B cell (primary cell): Measurements from ENCODE around the gene CTIF. TPM values are rescaled to one million over a fixed set of nuclear protein-coding genes. Genes with fewer than 3 reads are reported as not detected.

Source experiments
- ATAC-seq: fragments of 200-7000 bp; cut with Tn5 transposase; one replicate; pipeline ENCODE4 v1.10.0; 2021; ENCODE audit warnings: low read depth, mild to moderate bottlenecking, moderate number of reproducible peaks, moderate library complexity
- CTCF ChIA-PET: fragments of 350-600 bp; sonication (Branson Sonifier 250); formaldehyde crosslinking; loops from one replicate; lab custom pipeline; 2021; ENCODE audit warnings: antibody characterized with exemption, inconsistent platforms; lab: Charles Lee
- POLR2A ChIA-PET: fragments of 350-600 bp; sonication (Branson Sonifier 250); formaldehyde crosslinking; loops from one replicate; lab custom pipeline; 2021; ENCODE audit warnings: antibody characterized with exemption; lab: Charles Lee
- DNase-seq: peaks from one replicate; pipeline ENCODE4 v3.0.0; 2013
- H2AFZ ChIP-seq: 2 replicates; pipeline ENCODE4 v1.6.1; 2012; ENCODE audit warnings: mild to moderate bottlenecking, low read depth, low read length; ENCODE audit not compliant: insufficient read depth, poor library complexity, severe bottlenecking
- H3K27ac ChIP-seq, 2 donors: 1 replicate in 1 of 2; 2 replicates in 1 of 2; pipeline ENCODE4 v1.5.1; 2012 to 2013; ENCODE audit warnings: low read length in 2 of 2, mild to moderate bottlenecking in 2 of 2, moderate library complexity in 1 of 2
- H3K27me3 ChIP-seq, 4 experiments: fragments of 200-600 bp in 1 of 4; sonication (generic) in 1 of 4; replicated peaks in 1 of 4; 1 replicate in 2 of 4; 2 replicates in 2 of 4; pipeline versions ENCODE4 v1.6.1 to v1.7.0; 2013 to 2016; ENCODE audit warnings: low read length in 3 of 4, mild to moderate bottlenecking in 2 of 4, mixed read lengths in 1 of 4, moderate library complexity in 1 of 4; ENCODE audit not compliant: insufficient read depth in 4 of 4, control insufficient read depth in 3 of 4; ENCODE audit errors: control extremely low read depth in 1 of 4
- H3K36me3 ChIP-seq, 2 experiments: replicated peaks in 1 of 2; 1 replicate in 1 of 2; 2 replicates in 1 of 2; pipeline versions ENCODE4 v1.6.1 to v1.7.1; 2013; ENCODE audit warnings: low read length in 1 of 2; ENCODE audit not compliant: insufficient read depth in 2 of 2, control insufficient read depth in 1 of 2; ENCODE audit errors: control extremely low read depth in 1 of 2, extremely low read depth in 1 of 2
- H3K4me1 ChIP-seq, 2 donors: fragments of 200-600 bp in 1 of 2; sonication (generic) in 1 of 2; 1 replicate in 1 of 2; 2 replicates in 1 of 2; pipeline versions ENCODE4 v1.5.1 to v1.6.1; 2013 to 2017; ENCODE audit warnings: low read length in 2 of 2; ENCODE audit not compliant: control insufficient read depth in 2 of 2, insufficient read depth in 2 of 2
- H3K4me2 ChIP-seq: replicated peaks from 2 replicates; pipeline ENCODE3; 2012; ENCODE audit warnings: mild to moderate bottlenecking, low read depth, low read length; ENCODE audit not compliant: poor library complexity, severe bottlenecking
- H3K4me3 ChIP-seq, 5 experiments: fragments of 200-600 bp in 1 of 5; sonication (generic) in 1 of 5; 1 replicate in 3 of 5; 2 replicates in 2 of 5; pipeline versions ENCODE4 v1.5.1 to v1.7.0; 2011 to 2016; ENCODE audit warnings: low read length in 4 of 5, mild to moderate bottlenecking in 4 of 5, low read depth in 2 of 5, control low read depth in 1 of 5, moderate library complexity in 1 of 5; ENCODE audit not compliant: insufficient read depth in 1 of 5; ENCODE audit errors: control extremely low read depth in 1 of 5, extremely low read depth in 1 of 5
- H3K79me2 ChIP-seq: fragments of 200-600 bp; sonication (generic); one replicate; pipeline ENCODE4 v1.6.0; 2016; ENCODE audit warnings: low read length; ENCODE audit not compliant: control insufficient read depth, insufficient read depth
- H3K9ac ChIP-seq: fragments of 200-600 bp; sonication (generic); 2 replicates; pipeline ENCODE4 v1.6.1; 2017; ENCODE audit warnings: mild to moderate bottlenecking, low read length, moderate library complexity
- H3K9me3 ChIP-seq, 3 donors: one replicate each; pipeline versions ENCODE4 v1.6.1 to v1.7.1; 2013; ENCODE audit warnings: low read length in 2 of 3; ENCODE audit not compliant: control insufficient read depth in 2 of 3, insufficient read depth in 1 of 3; ENCODE audit errors: control extremely low read depth in 1 of 3
- H4K20me1 ChIP-seq: 2 replicates; pipeline ENCODE4 v1.6.0; 2012; ENCODE audit warnings: mild to moderate bottlenecking, low read length; ENCODE audit not compliant: insufficient read depth, control insufficient read depth, poor library complexity, severe bottlenecking
- H3K27ac Mint-ChIP-seq: one replicate; pipeline ENCODE4 v1.8.0; 2021; ENCODE audit warnings: mixed read lengths
- H3K27me3 Mint-ChIP-seq: one replicate; pipeline ENCODE4 v1.8.0; 2021; ENCODE audit warnings: mixed read lengths
- H3K4me1 Mint-ChIP-seq: one replicate; pipeline ENCODE4 v1.8.0; 2021; ENCODE audit warnings: mixed read lengths
- H3K4me3 Mint-ChIP-seq: one replicate; pipeline ENCODE4 v1.8.0; 2021; ENCODE audit warnings: mixed read lengths
- H3K9me3 Mint-ChIP-seq: one replicate; pipeline ENCODE4 v1.8.0; 2022; ENCODE audit warnings: mixed read lengths; ENCODE audit not compliant: insufficient read depth
- EZH2 ChIP-seq: IDR thresholded peaks from 2 replicates; pipeline ENCODE4 v1.6.1; 2012; ENCODE audit warnings: borderline replicate concordance, low read depth, mild to moderate bottlenecking, moderate library complexity, low read length; ENCODE audit not compliant: insufficient read depth, poor library complexity, severe bottlenecking
- WGBS: methylation state at CpG from one replicate; pipeline ENCODE4 v1.1.5; 2013; ENCODE audit warnings: missing lambda C conversion rate; ENCODE audit not compliant: insufficient coverage; 5-methylcytosine and 5-hydroxymethylcytosine counted together
- intact Hi-C: fragments of 100-400 bp; cut with micrococcal nuclease; formaldehyde crosslinking; loops from one replicate; pipeline ENCODE4 v1.10.0; 2022
- polyA plus RNA-seq: library from polyadenylated mRNA; depleted of rRNA; stranded (reverse); fragments of >200 nt; gene quantifications from 2 replicates; pipeline ENCODE4 v1.2.3, GENCODE V29; 2012
- total RNA-seq, 2 donors: library from RNA; stranded (reverse); fragments of 120-200 nt in 1 of 2; gene quantifications; 1 replicate in 1 of 2; 2 replicates in 1 of 2; pipeline versions ENCODE4 v1.2.3 to v1.2.4, GENCODE V29; 2013 to 2022
- TF ChIP-seq, protein P1 (sequence below): fragments of 200-600 bp; IDR thresholded peaks from one replicate; pipeline ENCODE4 v1.8.0; 2022; ENCODE audit warnings: antibody characterized with exemption, mild to moderate bottlenecking

The CTIF gene
- total and polyA plus RNA-seq, 2 donors (not counting 1 experiment from before 2014, with no cell fraction given) = 3.6 to 16.2 TPM

DNA sequence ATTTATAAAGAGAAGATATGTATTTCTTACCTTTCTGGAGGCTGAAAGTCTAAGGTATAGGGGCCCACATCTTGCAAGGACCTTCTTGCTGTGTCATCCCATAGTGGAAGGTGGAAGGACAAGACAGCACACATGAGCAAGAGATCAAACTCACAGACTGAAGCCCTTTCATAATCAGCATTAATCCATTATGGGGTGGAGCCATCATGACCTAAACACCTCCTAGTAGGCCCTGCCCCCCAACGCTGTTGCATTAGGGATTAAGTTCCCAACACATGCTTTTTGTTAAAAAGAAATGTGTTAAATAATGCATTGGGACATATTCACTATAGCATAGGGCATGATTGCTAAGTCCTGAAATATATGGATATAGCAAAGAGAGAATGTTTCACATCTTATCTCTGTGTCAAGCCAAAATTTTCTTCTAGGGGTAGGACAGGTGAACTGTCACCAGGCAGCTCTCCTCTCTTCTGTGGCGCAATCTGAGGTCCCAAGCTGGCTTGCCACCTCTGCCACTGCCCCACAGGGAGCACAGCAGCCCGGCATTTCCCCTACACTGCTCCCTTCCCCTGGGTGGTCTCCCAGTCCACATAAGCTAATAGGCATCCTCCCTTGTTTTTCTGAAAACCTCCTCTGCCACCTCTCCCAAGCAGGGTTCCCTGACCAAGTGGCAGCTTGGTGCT lies 8.3 kb upstream of the CTIF start:
- WGBS = 82% methylated on average over 2 of the region's 3 CpGs
- intact Hi-C loops = no loop called here
- no peak overlapping the region for H3K9ac ChIP-seq
- TF ChIP-seq EZH2 = no peak
- TF ChIP-seq, protein P1, sequence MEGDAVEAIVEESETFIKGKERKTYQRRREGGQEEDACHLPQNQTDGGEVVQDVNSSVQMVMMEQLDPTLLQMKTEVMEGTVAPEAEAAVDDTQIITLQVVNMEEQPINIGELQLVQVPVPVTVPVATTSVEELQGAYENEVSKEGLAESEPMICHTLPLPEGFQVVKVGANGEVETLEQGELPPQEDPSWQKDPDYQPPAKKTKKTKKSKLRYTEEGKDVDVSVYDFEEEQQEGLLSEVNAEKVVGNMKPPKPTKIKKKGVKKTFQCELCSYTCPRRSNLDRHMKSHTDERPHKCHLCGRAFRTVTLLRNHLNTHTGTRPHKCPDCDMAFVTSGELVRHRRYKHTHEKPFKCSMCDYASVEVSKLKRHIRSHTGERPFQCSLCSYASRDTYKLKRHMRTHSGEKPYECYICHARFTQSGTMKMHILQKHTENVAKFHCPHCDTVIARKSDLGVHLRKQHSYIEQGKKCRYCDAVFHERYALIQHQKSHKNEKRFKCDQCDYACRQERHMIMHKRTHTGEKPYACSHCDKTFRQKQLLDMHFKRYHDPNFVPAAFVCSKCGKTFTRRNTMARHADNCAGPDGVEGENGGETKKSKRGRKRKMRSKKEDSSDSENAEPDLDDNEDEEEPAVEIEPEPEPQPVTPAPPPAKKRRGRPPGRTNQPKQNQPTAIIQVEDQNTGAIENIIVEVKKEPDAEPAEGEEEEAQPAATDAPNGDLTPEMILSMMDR = no peak
- Mint-ChIP-seq H3K9me3 (no peaks in the 10 kb centered on the region), H3K4me1 (no peaks in the 10 kb centered on the region), H3K27ac (no peak overlapping the region), H3K27me3 (peaks cover 26% of the 10 kb centered on the region), H3K4me3 (no peak overlapping the region)
- H3K9me3 ChIP-seq = no peaks in the 10 kb centered on the region
- no peak overlapping the region for H3K27ac ChIP-seq
- H3K36me3 ChIP-seq = no peaks in the 10 kb centered on the region
- no peak overlapping the region for H3K4me3 ChIP-seq
- ATAC-seq = no peak
- DNase-seq = no peak
- H3K4me2 ChIP-seq = no peak overlapping the region
- ChIA-PET CTCF (no interaction called here), POLR2A (no interaction called here)
- peaks cover 0 to 6% (median 4%) of the 10 kb centered on the region in 4 experiments for H3K27me3 ChIP-seq
- H4K20me1 ChIP-seq = no peaks in the 10 kb centered on the region
- no peak overlapping the region for H2AFZ ChIP-seq
- no peaks in the 10 kb centered on the region for H3K4me1 ChIP-seq
- no peaks in the 10 kb centered on the region for H3K79me2 ChIP-seq

DNA sequence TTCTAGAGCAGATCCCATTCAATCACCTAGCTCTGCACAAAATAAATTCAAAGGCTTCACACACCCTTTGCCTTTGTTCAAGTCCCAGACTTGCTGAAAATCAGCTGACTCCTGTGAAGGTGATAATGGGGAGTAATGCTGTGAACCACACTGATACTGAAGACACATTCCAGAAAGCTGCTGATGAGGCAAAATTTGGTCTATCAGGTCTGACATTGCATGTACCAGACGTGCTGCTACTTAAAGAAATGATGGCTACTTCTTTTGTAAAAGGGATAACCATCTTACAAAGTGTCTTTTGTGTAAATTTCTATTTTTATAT lies 7.8 kb upstream of the CTIF start:
- H3K27me3 ChIP-seq = peaks cover 0 to 6% (median 4%) of the 10 kb centered on the region in 4 experiments
- DNase-seq = no peak
- no peaks in the 10 kb centered on the region for H3K9me3 Mint-ChIP-seq
- no peak overlapping the region for H3K4me2 ChIP-seq
- H3K27ac Mint-ChIP-seq = no peak overlapping the region
- H3K4me1 ChIP-seq = no peaks in the 10 kb centered on the region
- H3K4me3 Mint-ChIP-seq = no peak overlapping the region
- no peaks in the 10 kb centered on the region for H3K4me1 Mint-ChIP-seq
- no peak overlapping the region for H2AFZ ChIP-seq
- no CpG with 5 or more reads among the region's 1 CpG for WGBS
- ChIA-PET POLR2A (no interaction called here), CTCF (no interaction called here)
- H3K9me3 ChIP-seq = no peaks in the 10 kb centered on the region
- no peak for ATAC-seq
- H3K79me2 ChIP-seq = no peaks in the 10 kb centered on the region
- intact Hi-C loops = no loop called here
- TF ChIP-seq, protein P1 = no peak
- no peak for TF ChIP-seq EZH2
- H3K36me3 ChIP-seq = no peaks in the 10 kb centered on the region
- H3K27me3 Mint-ChIP-seq = peaks cover 23% of the 10 kb centered on the region
- H3K27ac ChIP-seq = no peak overlapping the region
- H3K9ac ChIP-seq = no peak overlapping the region
- H3K4me3 ChIP-seq = no peak overlapping the region
- H4K20me1 ChIP-seq = no peaks in the 10 kb centered on the region
